ENCODE measurements around the gene TRAF7.
A peak's percentile ranks its signal among the peaks of the same experiment; 100 is the strongest.

Gene TRAF7

GRCh38 chr16:2150418-2151187, 5.0 kb upstream of the TRAF7 start:
- TF ChIP-seq SIN3A (IDR thresholded peaks at IDR 0.05; ENCODE audit: borderline replicate concordance, insufficient read depth, low read length) (peak; percentile 25; the same call in 1 of the 2 replicates), REST (IDR thresholded peaks at IDR 0.05; ENCODE audit: insufficient read depth in 1 of 2, low read depth in 2 of 2, low read length in 2 of 2) (no peak)

- no peak for TF ChIP-seq FOXP2 (optimal IDR thresholded peaks at IDR 0.05; ENCODE audit: borderline replicate concordance, extremely low read depth, extremely low read length, insufficient read depth)
- no peak for TF ChIP-seq REST (IDR thresholded peaks at IDR 0.05; ENCODE audit: insufficient read depth in 1 of 2, low read depth in 2 of 2, low read length in 2 of 2)
- TF ChIP-seq SIN3A (IDR thresholded peaks at IDR 0.05; ENCODE audit: borderline replicate concordance, insufficient read depth, low read length) = 0 out of 2 replicates have a peak, but pooled peaks have one; percentile 8
- TF ChIP-seq POLR2AphosphoS5 (IDR thresholded peaks at IDR 0.05; ENCODE audit: low read depth, low read length) = peak; percentile 78
- TF ChIP-seq TAF1 (IDR thresholded peaks at IDR 0.05; ENCODE audit: borderline replicate concordance, insufficient read depth, low read length) = no peak
Measured at GRCh38 chr16:2151188-2152091, 4.1 kb upstream of the TRAF7 start.

GRCh38 chr16:2152695-2153506, 2.7 kb upstream of the TRAF7 start:
- TF ChIP-seq REST (IDR thresholded peaks at IDR 0.05; ENCODE audit: insufficient read depth in 1 of 2, low read depth in 2 of 2, low read length in 2 of 2) (no peak), FOXP2 (optimal IDR thresholded peaks at IDR 0.05; ENCODE audit: borderline replicate concordance, extremely low read depth, extremely low read length, insufficient read depth) (no peak), TAF1 (IDR thresholded peaks at IDR 0.05; ENCODE audit: borderline replicate concordance, insufficient read depth, low read length) (no peak), POLR2AphosphoS5 (IDR thresholded peaks at IDR 0.05; ENCODE audit: low read depth, low read length) (peak; percentile 84), SIN3A (IDR thresholded peaks at IDR 0.05; ENCODE audit: borderline replicate concordance, insufficient read depth, low read length) (0 out of 2 replicates have a peak, but pooled peaks have one; percentile 52)

- TF ChIP-seq TAF1 (IDR thresholded peaks at IDR 0.05; ENCODE audit: borderline replicate concordance, insufficient read depth, low read length) (0 out of 2 replicates have a peak, but pooled peaks have one; percentile 8), SIN3A (IDR thresholded peaks at IDR 0.05; ENCODE audit: borderline replicate concordance, insufficient read depth, low read length) (no peak)
Measured at GRCh38 chr16:2154533-2155090, 970 bp upstream of the TRAF7 start.

All from PFSK-1 (cell line).